Measurements from ENCODE around the gene GAGE2A.
"Not testable (repeated sequence)": the region's sequence is repeated elsewhere in the genome, so short reads cannot be mapped to it uniquely, and the experiment has no call there.

DNA sequence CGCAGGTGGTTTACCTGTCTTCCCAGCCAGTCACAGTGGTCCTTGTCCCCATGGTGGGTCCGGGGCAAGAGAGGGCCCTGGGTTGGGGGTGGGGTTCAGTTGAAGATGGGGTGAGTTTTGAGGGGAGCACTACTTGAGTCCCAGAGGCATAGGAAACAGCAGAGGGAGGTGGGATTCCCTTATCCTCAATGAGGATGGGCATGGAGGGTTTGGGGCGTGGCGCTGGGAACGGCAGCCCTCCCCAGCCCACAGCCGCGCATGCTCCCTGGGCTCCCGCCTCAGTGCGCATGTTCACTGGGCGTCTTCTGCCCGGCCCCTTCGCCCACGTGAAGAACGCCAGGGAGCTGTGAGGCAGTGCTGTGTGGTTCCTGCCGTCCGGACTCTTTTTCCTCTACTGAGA, 38.3 kb upstream of the GAGE2A start, which contains the start of gene GAGE12E:
- TF ChIP-seq NFYB (CRISPR knock-in tag; conservative IDR thresholded peaks at IDR 0.05; ENCODE audit: low read depth); ETV6 (CRISPR knock-in tag; IDR thresholded peaks at IDR 0.05): not testable (repeated sequence)

Data from WTC11 (cell line).